ENCODE measurements around the gene CCT7. TPM values are rescaled to one million over a fixed set of nuclear protein-coding genes. Genes with fewer than 3 reads are reported as not detected.
A peak's percentile ranks its signal among the peaks of the same experiment; 100 is the strongest.

CCT7 gene
- polyA plus RNA-seq, 1 donor from 2014 or later = 310 TPM

GRCh38 chr2:73293534-73294171 lies 59.5 kb downstream of the CCT7 start, which contains the start of gene EGR4:
Gene EGR4, minus strand, starts transcription at chr2:73293548. Its CDS starts 231 bp downstream, at chr2:73293317.
- H3K27ac ChIP-seq (ENCODE audit: low read length) = no peak within 1 kb of the TSS
- peaks cover 72% of the 10 kb centered on the region for H3K27me3 ChIP-seq (ENCODE audit: insufficient read depth, low read depth, low read length)

DNA sequence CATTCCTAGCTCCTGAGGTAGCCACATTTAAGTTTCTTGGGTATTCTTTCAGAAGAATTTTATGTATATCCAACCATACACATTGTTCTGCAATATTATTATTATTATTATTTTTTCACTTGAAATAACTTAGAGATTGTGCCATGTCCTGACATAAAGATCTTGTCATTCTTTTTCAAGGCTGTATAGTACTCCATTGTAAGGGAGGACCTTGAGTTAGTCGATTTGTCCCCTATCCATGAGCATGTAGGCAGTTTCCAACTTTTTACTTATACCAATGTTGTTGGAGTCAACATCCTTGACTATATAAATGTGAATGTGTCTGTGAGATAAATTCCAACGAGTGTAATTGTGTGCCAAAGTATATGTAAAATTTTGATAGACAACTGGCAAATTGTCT lies 60.1 kb downstream of the CCT7 start:
- H3K4me2 ChIP-seq (ENCODE audit: low read length) = peak overlapping the region; percentile 64
- H3K36me3 ChIP-seq (ENCODE audit: insufficient read depth, low read length) = no peaks in the 10 kb centered on the region
- H3K9me2 ChIP-seq (ENCODE audit: insufficient read depth, low read length) = no peaks in the 10 kb centered on the region
- H2AFZ ChIP-seq (ENCODE audit: low read depth, low read length) = no peak overlapping the region
- H3K79me2 ChIP-seq (replicated peaks; ENCODE audit: insufficient read depth, low read length) = no peaks in the 10 kb centered on the region
- H3K4me3 ChIP-seq (ENCODE audit: low read length) = peak overlapping the region; percentile 72
- H3K9me3 ChIP-seq (ENCODE audit: low read length) = no peaks in the 10 kb centered on the region
- H3F3A ChIP-seq (ENCODE audit: insufficient read depth, low read length, poor library complexity, severe bottlenecking) = peaks cover 8% of the 10 kb centered on the region
- H3K9ac ChIP-seq (ENCODE audit: low read length) = no peak overlapping the region
- no peak overlapping the region for H3K27ac ChIP-seq (ENCODE audit: low read length)
- TF ChIP-seq, protein P1, sequence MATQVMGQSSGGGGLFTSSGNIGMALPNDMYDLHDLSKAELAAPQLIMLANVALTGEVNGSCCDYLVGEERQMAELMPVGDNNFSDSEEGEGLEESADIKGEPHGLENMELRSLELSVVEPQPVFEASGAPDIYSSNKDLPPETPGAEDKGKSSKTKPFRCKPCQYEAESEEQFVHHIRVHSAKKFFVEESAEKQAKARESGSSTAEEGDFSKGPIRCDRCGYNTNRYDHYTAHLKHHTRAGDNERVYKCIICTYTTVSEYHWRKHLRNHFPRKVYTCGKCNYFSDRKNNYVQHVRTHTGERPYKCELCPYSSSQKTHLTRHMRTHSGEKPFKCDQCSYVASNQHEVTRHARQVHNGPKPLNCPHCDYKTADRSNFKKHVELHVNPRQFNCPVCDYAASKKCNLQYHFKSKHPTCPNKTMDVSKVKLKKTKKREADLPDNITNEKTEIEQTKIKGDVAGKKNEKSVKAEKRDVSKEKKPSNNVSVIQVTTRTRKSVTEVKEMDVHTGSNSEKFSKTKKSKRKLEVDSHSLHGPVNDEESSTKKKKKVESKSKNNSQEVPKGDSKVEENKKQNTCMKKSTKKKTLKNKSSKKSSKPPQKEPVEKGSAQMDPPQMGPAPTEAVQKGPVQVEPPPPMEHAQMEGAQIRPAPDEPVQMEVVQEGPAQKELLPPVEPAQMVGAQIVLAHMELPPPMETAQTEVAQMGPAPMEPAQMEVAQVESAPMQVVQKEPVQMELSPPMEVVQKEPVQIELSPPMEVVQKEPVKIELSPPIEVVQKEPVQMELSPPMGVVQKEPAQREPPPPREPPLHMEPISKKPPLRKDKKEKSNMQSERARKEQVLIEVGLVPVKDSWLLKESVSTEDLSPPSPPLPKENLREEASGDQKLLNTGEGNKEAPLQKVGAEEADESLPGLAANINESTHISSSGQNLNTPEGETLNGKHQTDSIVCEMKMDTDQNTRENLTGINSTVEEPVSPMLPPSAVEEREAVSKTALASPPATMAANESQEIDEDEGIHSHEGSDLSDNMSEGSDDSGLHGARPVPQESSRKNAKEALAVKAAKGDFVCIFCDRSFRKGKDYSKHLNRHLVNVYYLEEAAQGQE (IDR thresholded peaks at IDR 0.05; ENCODE audit: borderline replicate concordance) = no peak
- TF ChIP-seq MXI1 (conservative IDR thresholded peaks at IDR 0.05; ENCODE audit: poor library complexity, severe bottlenecking) = no peak
- no peak for TF ChIP-seq EZH2 (IDR thresholded peaks at IDR 0.05; ENCODE audit: borderline replicate concordance, insufficient read depth, low read length, poor library complexity, severe bottlenecking)
- no peak for TF ChIP-seq POLR2AphosphoS5 (IDR thresholded peaks at IDR 0.05)
- TF ChIP-seq TAF1 (IDR thresholded peaks at IDR 0.05; ENCODE audit: low read depth) = no peak
- TF ChIP-seq, protein P2, sequence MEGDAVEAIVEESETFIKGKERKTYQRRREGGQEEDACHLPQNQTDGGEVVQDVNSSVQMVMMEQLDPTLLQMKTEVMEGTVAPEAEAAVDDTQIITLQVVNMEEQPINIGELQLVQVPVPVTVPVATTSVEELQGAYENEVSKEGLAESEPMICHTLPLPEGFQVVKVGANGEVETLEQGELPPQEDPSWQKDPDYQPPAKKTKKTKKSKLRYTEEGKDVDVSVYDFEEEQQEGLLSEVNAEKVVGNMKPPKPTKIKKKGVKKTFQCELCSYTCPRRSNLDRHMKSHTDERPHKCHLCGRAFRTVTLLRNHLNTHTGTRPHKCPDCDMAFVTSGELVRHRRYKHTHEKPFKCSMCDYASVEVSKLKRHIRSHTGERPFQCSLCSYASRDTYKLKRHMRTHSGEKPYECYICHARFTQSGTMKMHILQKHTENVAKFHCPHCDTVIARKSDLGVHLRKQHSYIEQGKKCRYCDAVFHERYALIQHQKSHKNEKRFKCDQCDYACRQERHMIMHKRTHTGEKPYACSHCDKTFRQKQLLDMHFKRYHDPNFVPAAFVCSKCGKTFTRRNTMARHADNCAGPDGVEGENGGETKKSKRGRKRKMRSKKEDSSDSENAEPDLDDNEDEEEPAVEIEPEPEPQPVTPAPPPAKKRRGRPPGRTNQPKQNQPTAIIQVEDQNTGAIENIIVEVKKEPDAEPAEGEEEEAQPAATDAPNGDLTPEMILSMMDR (IDR thresholded peaks at IDR 0.05; ENCODE audit: poor library complexity, severe bottlenecking) = no peak
- no peak for TF ChIP-seq RAD21 (conservative IDR thresholded peaks at IDR 0.05)
- no peak for TF ChIP-seq EP300 (conservative IDR thresholded peaks at IDR 0.05; ENCODE audit: poor library complexity, severe bottlenecking)
- TF ChIP-seq SMC3 (conservative IDR thresholded peaks at IDR 0.05; ENCODE audit: poor library complexity) = no peak
- H4K20me1 ChIP-seq (ENCODE audit: insufficient read depth) = no peaks in the 10 kb centered on the region
- peaks cover 67% of the 10 kb centered on the region for H3K27me3 ChIP-seq (ENCODE audit: insufficient read depth, low read depth, low read length)

More at GRCh38 chr2:73293534-73294171, 59.5 kb downstream of the CCT7 start, which contains the start of gene EGR4:
- Histone ChIP-seq H3K9me3 (ENCODE audit: low read length) (no peaks in the 10 kb centered on the region), H3K36me3 (ENCODE audit: insufficient read depth, low read length) (no peaks in the 10 kb centered on the region), H3K9ac (ENCODE audit: low read length) (peak within 1 kb of the TSS; percentile 65), H3K9me2 (ENCODE audit: insufficient read depth, low read length) (no peaks in the 10 kb centered on the region), H2AFZ (ENCODE audit: low read depth, low read length) (peak within 1 kb of the TSS; percentile 4), H3K79me2 (replicated peaks; ENCODE audit: insufficient read depth, low read length) (no peaks in the 10 kb centered on the region), H3F3A (ENCODE audit: insufficient read depth, low read length, poor library complexity, severe bottlenecking) (peaks cover 8% of the 10 kb centered on the region), H4K20me1 (ENCODE audit: insufficient read depth) (no peaks in the 10 kb centered on the region), H3K4me3 (ENCODE audit: low read length) (peak within 1 kb of the TSS; percentile 72), H3K4me2 (ENCODE audit: low read length) (peak within 1 kb of the TSS; percentile 64)
- TF ChIP-seq, protein P1 (IDR thresholded peaks at IDR 0.05; ENCODE audit: borderline replicate concordance) = no peak
- TF ChIP-seq, protein P2 (IDR thresholded peaks at IDR 0.05; ENCODE audit: poor library complexity, severe bottlenecking) = peak; percentile 58
- TF ChIP-seq SMC3 (conservative IDR thresholded peaks at IDR 0.05; ENCODE audit: poor library complexity) (peak; percentile 47), TAF1 (IDR thresholded peaks at IDR 0.05; ENCODE audit: low read depth) (no peak), EP300 (conservative IDR thresholded peaks at IDR 0.05; ENCODE audit: poor library complexity, severe bottlenecking) (peak; percentile 69), EZH2 (IDR thresholded peaks at IDR 0.05; ENCODE audit: borderline replicate concordance, insufficient read depth, low read length, poor library complexity, severe bottlenecking) (no peak), RAD21 (conservative IDR thresholded peaks at IDR 0.05) (peak; percentile 60), MXI1 (conservative IDR thresholded peaks at IDR 0.05; ENCODE audit: poor library complexity, severe bottlenecking) (peak; percentile 69), POLR2AphosphoS5 (IDR thresholded peaks at IDR 0.05) (peak; percentile 71)

Data from neural cell (in vitro differentiated cells).